ENCODE data around the gene MIOX. TPM values are rescaled to one million over a fixed set of nuclear protein-coding genes. Genes with fewer than 3 reads are reported as not detected.

Gene MIOX
- total and polyA plus RNA-seq, 2 of the 13 experiments (the other 11 are each of a cell fraction or from before 2014, with no cell fraction given): 1.5 to 2.9 TPM

DNA sequence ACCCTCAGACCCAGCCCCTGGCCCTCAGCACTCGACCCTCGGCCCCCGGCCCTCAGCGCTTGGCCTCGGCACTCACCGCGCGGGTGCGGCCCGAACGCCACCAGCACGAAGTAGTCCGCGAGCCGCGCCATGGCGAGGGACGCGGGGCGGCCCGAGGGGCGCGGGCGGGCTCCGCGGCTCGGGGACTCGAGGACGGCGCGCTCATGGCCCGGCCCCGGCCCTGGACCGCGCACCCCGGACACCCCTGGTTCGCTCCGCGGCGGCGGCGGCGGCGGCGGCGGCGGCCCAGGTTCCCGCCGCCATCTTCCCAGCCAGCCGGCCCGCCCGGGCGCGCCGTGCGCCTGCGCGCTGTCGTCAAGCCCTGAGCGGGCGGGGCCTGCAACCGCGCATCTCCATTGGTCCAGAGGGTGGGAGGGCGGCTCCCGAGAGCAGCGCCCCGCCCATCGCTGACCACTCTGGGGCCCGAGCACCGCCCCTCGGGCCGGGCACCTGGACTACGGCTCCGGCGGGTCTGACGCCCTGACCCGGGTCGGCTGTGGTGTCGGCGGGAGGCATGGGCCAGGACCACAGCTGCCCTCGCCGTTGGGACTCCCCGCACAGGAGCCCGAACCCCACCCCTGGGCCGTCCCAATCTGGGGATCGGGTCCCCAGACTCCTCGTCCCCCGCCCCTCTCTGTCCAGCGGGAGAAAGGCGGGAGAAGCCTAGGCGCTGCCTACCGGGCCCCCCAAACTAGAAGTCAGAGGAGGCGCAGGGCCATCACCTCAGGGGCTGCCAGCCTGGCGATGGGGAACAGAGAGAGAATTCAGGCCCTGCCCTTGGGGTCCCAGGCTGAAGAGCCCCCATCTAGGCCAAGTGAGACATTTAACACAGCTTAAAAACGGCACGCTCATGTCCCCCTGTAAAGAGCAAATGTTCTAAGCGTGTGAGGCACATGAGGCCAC lies 11.7 kb upstream of the MIOX start, which contains the start of gene SBF1 (continued):
- TF ChIP-seq, protein P1, sequence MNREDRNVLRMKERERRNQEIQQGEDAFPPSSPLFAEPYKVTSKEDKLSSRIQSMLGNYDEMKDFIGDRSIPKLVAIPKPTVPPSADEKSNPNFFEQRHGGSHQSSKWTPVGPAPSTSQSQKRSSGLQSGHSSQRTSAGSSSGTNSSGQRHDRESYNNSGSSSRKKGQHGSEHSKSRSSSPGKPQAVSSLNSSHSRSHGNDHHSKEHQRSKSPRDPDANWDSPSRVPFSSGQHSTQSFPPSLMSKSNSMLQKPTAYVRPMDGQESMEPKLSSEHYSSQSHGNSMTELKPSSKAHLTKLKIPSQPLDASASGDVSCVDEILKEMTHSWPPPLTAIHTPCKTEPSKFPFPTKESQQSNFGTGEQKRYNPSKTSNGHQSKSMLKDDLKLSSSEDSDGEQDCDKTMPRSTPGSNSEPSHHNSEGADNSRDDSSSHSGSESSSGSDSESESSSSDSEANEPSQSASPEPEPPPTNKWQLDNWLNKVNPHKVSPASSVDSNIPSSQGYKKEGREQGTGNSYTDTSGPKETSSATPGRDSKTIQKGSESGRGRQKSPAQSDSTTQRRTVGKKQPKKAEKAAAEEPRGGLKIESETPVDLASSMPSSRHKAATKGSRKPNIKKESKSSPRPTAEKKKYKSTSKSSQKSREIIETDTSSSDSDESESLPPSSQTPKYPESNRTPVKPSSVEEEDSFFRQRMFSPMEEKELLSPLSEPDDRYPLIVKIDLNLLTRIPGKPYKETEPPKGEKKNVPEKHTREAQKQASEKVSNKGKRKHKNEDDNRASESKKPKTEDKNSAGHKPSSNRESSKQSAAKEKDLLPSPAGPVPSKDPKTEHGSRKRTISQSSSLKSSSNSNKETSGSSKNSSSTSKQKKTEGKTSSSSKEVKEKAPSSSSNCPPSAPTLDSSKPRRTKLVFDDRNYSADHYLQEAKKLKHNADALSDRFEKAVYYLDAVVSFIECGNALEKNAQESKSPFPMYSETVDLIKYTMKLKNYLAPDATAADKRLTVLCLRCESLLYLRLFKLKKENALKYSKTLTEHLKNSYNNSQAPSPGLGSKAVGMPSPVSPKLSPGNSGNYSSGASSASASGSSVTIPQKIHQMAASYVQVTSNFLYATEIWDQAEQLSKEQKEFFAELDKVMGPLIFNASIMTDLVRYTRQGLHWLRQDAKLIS (CRISPR knock-in tag; IDR thresholded peaks at IDR 0.05): no peak
- TF ChIP-seq ZNF292 (CRISPR knock-in tag; IDR thresholded peaks at IDR 0.05; ENCODE audit: borderline replicate concordance, low read depth) (no peak), ZNF761 (CRISPR knock-in tag; conservative IDR thresholded peaks at IDR 0.05) (no peak), SAFB2 (CRISPR knock-in tag; IDR thresholded peaks at IDR 0.05; ENCODE audit: borderline replicate concordance, low read depth) (no peak), CC2D1A (CRISPR knock-in tag; IDR thresholded peaks at IDR 0.05) (no peak)

DNA sequence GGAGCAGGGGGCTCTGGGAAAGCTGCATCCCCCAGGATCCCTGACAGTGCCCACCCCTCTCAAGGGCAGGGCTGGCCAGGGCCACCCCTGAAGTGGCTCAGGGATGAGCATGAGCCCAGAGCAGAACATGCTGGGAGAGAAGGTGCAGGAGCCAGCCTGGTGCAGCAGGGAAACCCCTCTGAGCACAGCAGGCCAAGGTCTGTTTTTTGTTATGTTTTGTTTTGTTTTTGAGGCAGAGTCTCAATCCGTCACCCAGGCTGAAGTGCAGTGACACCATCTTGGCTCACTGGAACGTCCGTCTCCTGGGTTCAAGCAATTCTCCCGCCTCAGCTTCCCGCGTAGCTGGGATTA lies 11.0 kb upstream of the MIOX start:
- no peaks in the 10 kb centered on the region for H3K36me3 ChIP-seq (replicated peaks in 1 of 2; ENCODE audit: control insufficient read depth in 1 of 2, insufficient read depth in 2 of 2, low read length in 2 of 2)
- H3K9ac ChIP-seq (ENCODE audit: insufficient read depth, low read depth, low read length): peak overlapping the region; percentile 69; the same call in 1 of the 2 replicates
- no TSS peak for BruUV-seq (replicated peaks)
- peak overlapping the region; percentile 83 for H3K4me2 ChIP-seq (ENCODE audit: low read depth, low read length)
- peaks cover 60% of the 10 kb centered on the region for H3K4me1 ChIP-seq (ENCODE audit: insufficient read depth, low read length)
- peak overlapping the region; percentile 73 to 87 (median 81); a peak in 5 of 6 replicates for H3K4me3 ChIP-seq (replicated peaks in 1 of 3; ENCODE audit: insufficient read depth in 1 of 3, low read depth in 2 of 3, low read length in 3 of 3)
- H3K27ac ChIP-seq (ENCODE audit: extremely low read length, insufficient read depth, low read length): no peak overlapping the region
- no peaks in the 10 kb centered on the region for H3K9me3 ChIP-seq (ENCODE audit: low read length)
- H2AFZ ChIP-seq (ENCODE audit: low read length): no peak overlapping the region
- ChIA-PET POLR2A (interaction anchor here (0.7 to 1.2 kb wide), 2 partner anchors 10 to 31 kb away, joined by 3 to 4 read pairs; partner anchors contain the start of gene MIOX), CTCF (ENCODE audit: low intra/inter-chr PET ratio, low total read pairs) (no interaction called here)
- WGBS (ENCODE audit: low lambda C conversion rate): 93% methylated on average over 6 of the region's 6 CpGs
- in situ Hi-C loops (cut with HindIII; ENCODE audit: extremely low pct_ligation_motif_present, low pct_unique_long_range_greater_than_20kb) (no loop called here), intact Hi-C loops (cut with micrococcal nuclease; ENCODE audit: unreplicated experiment) (no loop called here)
- H3K79me2 ChIP-seq (ENCODE audit: insufficient read depth, low read length): peaks cover 36% of the 10 kb centered on the region
- peaks cover 29% of the 10 kb centered on the region for H4K20me1 ChIP-seq (ENCODE audit: insufficient read depth, low read length)
- peaks cover 0 to 4% of the 10 kb centered on the region in 2 experiments; a peak in 1 of 5 replicates for H3K27me3 ChIP-seq (ENCODE audit: control insufficient read depth in 1 of 2, insufficient read depth in 2 of 2, low read length in 2 of 2)
- ATAC-seq: peak; percentile 5
- FAIRE-seq: no peak
- DNase-seq (ENCODE audit: low spot score): no peak
- TF ChIP-seq, protein P2, sequence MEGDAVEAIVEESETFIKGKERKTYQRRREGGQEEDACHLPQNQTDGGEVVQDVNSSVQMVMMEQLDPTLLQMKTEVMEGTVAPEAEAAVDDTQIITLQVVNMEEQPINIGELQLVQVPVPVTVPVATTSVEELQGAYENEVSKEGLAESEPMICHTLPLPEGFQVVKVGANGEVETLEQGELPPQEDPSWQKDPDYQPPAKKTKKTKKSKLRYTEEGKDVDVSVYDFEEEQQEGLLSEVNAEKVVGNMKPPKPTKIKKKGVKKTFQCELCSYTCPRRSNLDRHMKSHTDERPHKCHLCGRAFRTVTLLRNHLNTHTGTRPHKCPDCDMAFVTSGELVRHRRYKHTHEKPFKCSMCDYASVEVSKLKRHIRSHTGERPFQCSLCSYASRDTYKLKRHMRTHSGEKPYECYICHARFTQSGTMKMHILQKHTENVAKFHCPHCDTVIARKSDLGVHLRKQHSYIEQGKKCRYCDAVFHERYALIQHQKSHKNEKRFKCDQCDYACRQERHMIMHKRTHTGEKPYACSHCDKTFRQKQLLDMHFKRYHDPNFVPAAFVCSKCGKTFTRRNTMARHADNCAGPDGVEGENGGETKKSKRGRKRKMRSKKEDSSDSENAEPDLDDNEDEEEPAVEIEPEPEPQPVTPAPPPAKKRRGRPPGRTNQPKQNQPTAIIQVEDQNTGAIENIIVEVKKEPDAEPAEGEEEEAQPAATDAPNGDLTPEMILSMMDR (CRISPR knock-in tag; IDR thresholded peaks at IDR 0.05): no peak
- TF ChIP-seq ARHGAP35 (CRISPR knock-in tag; IDR thresholded peaks at IDR 0.05; ENCODE audit: borderline replicate concordance) (no peak), ZBTB7B (CRISPR knock-in tag; IDR thresholded peaks at IDR 0.05) (no peak), ZSCAN31 (CRISPR knock-in tag; IDR thresholded peaks at IDR 0.05; ENCODE audit: low read depth) (no peak), JARID2 (CRISPR knock-in tag; IDR thresholded peaks at IDR 0.05; ENCODE audit: insufficient replicate concordance) (no peak)
- TF ChIP-seq, protein P3, sequence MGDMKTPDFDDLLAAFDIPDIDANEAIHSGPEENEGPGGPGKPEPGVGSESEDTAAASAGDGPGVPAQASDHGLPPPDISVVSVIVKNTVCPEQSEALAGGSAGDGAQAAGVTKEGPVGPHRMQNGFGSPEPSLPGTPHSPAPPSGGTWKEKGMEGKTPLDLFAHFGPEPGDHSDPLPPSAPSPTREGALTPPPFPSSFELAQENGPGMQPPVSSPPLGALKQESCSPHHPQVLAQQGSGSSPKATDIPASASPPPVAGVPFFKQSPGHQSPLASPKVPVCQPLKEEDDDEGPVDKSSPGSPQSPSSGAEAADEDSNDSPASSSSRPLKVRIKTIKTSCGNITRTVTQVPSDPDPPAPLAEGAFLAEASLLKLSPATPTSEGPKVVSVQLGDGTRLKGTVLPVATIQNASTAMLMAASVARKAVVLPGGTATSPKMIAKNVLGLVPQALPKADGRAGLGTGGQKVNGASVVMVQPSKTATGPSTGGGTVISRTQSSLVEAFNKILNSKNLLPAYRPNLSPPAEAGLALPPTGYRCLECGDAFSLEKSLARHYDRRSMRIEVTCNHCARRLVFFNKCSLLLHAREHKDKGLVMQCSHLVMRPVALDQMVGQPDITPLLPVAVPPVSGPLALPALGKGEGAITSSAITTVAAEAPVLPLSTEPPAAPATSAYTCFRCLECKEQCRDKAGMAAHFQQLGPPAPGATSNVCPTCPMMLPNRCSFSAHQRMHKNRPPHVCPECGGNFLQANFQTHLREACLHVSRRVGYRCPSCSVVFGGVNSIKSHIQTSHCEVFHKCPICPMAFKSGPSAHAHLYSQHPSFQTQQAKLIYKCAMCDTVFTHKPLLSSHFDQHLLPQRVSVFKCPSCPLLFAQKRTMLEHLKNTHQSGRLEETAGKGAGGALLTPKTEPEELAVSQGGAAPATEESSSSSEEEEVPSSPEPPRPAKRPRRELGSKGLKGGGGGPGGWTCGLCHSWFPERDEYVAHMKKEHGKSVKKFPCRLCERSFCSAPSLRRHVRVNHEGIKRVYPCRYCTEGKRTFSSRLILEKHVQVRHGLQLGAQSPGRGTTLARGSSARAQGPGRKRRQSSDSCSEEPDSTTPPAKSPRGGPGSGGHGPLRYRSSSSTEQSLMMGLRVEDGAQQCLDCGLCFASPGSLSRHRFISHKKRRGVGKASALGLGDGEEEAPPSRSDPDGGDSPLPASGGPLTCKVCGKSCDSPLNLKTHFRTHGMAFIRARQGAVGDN (CRISPR knock-in tag; IDR thresholded peaks at IDR 0.05): peak; percentile 3; the same call in 1 of the 2 replicates
